DOHH2 (cell line): Measurements from ENCODE around the gene CDH18.

Experiments
- EZH2phosphoT487 ChIP-seq: fragments of 200-600 bp; sonication (generic); IDR thresholded peaks from 2 replicates; pipeline ENCODE4 v1.6.1; 2017; ENCODE audit warnings: borderline replicate concordance, mild to moderate bottlenecking, antibody characterized with exemption, low read length, moderate library complexity, mixed read lengths
- TF ChIP-seq, protein P1 (sequence below): fragments of 200-600 bp; sonication (generic); IDR thresholded peaks from one replicate; pipeline ENCODE4 v1.5.1; 2014; ENCODE audit warnings: antibody characterized with exemption, mild to moderate bottlenecking, low read depth, low read length; ENCODE audit not compliant: poor library complexity, severe bottlenecking

DNA sequence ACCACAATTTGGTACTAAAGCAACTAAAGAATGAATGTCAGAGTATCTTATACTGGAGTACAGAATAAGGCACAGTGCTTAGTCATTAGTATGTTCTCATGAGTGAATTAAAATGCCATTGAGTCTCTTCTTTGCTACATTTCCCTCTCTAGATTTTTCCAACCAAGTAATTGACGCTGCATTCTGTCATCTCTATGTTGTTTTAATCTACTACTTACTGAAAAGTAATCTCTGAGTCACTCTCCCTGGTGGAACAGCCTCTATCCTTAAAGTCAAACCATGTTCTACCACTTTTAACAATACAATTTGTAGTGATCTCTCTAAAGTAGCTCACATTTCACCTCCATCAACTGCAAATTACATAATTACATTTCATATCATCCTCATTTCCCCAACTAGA is 495.1 kb downstream of the CDH18 start:
- TF ChIP-seq, protein P1, sequence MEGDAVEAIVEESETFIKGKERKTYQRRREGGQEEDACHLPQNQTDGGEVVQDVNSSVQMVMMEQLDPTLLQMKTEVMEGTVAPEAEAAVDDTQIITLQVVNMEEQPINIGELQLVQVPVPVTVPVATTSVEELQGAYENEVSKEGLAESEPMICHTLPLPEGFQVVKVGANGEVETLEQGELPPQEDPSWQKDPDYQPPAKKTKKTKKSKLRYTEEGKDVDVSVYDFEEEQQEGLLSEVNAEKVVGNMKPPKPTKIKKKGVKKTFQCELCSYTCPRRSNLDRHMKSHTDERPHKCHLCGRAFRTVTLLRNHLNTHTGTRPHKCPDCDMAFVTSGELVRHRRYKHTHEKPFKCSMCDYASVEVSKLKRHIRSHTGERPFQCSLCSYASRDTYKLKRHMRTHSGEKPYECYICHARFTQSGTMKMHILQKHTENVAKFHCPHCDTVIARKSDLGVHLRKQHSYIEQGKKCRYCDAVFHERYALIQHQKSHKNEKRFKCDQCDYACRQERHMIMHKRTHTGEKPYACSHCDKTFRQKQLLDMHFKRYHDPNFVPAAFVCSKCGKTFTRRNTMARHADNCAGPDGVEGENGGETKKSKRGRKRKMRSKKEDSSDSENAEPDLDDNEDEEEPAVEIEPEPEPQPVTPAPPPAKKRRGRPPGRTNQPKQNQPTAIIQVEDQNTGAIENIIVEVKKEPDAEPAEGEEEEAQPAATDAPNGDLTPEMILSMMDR = no peak
- no peak for TF ChIP-seq EZH2phosphoT487
